PFSK-1 (cell line): ENCODE measurements around the gene ACOX3.

Experiments used
- FOXP2 ChIP-seq: optimal IDR thresholded peaks from 2 replicates; pipeline ENCODE3; 2011; ENCODE audit warnings: borderline replicate concordance, control low read depth, inconsistent platforms; ENCODE audit not compliant: insufficient read depth; ENCODE audit errors: extremely low read length, extremely low read depth
- POLR2AphosphoS5 ChIP-seq: IDR thresholded peaks from 2 replicates; pipeline ENCODE4 v1.6.1; 2012; ENCODE audit warnings: low read depth, mild to moderate bottlenecking, control low read depth, low read length, moderate library complexity
- SIN3A ChIP-seq: IDR thresholded peaks from 2 replicates; pipeline ENCODE4 v1.6.1; 2012; ENCODE audit warnings: mild to moderate bottlenecking, low read length, moderate library complexity, borderline replicate concordance; ENCODE audit not compliant: insufficient read depth
- TAF1 ChIP-seq: IDR thresholded peaks from 2 replicates; pipeline ENCODE4 v1.6.1; 2012; ENCODE audit warnings: low read length, control low read depth, borderline replicate concordance; ENCODE audit not compliant: insufficient read depth
- TF ChIP-seq, protein P1 (sequence below), 2 experiments: IDR thresholded peaks; 2 replicates each; pipeline versions ENCODE4 v1.6.1 to v1.8.0; 2011 to 2012; ENCODE audit warnings: low read depth in 2 of 2, low read length in 2 of 2, control low read depth in 1 of 2, inconsistent platforms in 1 of 2, mild to moderate bottlenecking in 1 of 2, moderate library complexity in 1 of 2; ENCODE audit not compliant: insufficient read depth in 1 of 2

ACOX3 gene

GRCh38 chr4:8324640-8325239 lies 115.8 kb downstream of the ACOX3 start:
- TF ChIP-seq SIN3A = no peak
- TF ChIP-seq TAF1 = no peak
- no peak for TF ChIP-seq POLR2AphosphoS5
- TF ChIP-seq, protein P1, sequence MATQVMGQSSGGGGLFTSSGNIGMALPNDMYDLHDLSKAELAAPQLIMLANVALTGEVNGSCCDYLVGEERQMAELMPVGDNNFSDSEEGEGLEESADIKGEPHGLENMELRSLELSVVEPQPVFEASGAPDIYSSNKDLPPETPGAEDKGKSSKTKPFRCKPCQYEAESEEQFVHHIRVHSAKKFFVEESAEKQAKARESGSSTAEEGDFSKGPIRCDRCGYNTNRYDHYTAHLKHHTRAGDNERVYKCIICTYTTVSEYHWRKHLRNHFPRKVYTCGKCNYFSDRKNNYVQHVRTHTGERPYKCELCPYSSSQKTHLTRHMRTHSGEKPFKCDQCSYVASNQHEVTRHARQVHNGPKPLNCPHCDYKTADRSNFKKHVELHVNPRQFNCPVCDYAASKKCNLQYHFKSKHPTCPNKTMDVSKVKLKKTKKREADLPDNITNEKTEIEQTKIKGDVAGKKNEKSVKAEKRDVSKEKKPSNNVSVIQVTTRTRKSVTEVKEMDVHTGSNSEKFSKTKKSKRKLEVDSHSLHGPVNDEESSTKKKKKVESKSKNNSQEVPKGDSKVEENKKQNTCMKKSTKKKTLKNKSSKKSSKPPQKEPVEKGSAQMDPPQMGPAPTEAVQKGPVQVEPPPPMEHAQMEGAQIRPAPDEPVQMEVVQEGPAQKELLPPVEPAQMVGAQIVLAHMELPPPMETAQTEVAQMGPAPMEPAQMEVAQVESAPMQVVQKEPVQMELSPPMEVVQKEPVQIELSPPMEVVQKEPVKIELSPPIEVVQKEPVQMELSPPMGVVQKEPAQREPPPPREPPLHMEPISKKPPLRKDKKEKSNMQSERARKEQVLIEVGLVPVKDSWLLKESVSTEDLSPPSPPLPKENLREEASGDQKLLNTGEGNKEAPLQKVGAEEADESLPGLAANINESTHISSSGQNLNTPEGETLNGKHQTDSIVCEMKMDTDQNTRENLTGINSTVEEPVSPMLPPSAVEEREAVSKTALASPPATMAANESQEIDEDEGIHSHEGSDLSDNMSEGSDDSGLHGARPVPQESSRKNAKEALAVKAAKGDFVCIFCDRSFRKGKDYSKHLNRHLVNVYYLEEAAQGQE (IDR thresholded peaks at IDR 0.05; ENCODE audit: insufficient read depth in 1 of 2, low read depth in 2 of 2, low read length in 2 of 2) = no peak
- no peak for TF ChIP-seq FOXP2

- no peak for TF ChIP-seq TAF1
- no peak for TF ChIP-seq POLR2AphosphoS5
- TF ChIP-seq FOXP2 = no peak
- TF ChIP-seq, protein P1 (IDR thresholded peaks at IDR 0.05; ENCODE audit: insufficient read depth in 1 of 2, low read depth in 2 of 2, low read length in 2 of 2) = no peak
- TF ChIP-seq SIN3A = no peak
These were observed 116.5 kb downstream of the ACOX3 start for GRCh38 chr4:8323947-8324555.

GRCh38 chr4:8322794-8323704 lies 117.5 kb downstream of the ACOX3 start:
- TF ChIP-seq POLR2AphosphoS5 (no peak), SIN3A (no peak), FOXP2 (no peak), TAF1 (no peak)
- TF ChIP-seq, protein P1 (IDR thresholded peaks at IDR 0.05; ENCODE audit: insufficient read depth in 1 of 2, low read depth in 2 of 2, low read length in 2 of 2) = no peak

GRCh38 chr4:8321771-8322170 lies 118.8 kb downstream of the ACOX3 start:
- TF ChIP-seq POLR2AphosphoS5 (no peak), TAF1 (no peak), SIN3A (no peak), FOXP2 (no peak)
- TF ChIP-seq, protein P1 (IDR thresholded peaks at IDR 0.05; ENCODE audit: insufficient read depth in 1 of 2, low read depth in 2 of 2, low read length in 2 of 2) = no peak
